ENCODE measurements around the gene TMEM72. TPM values are rescaled to one million over a fixed set of nuclear protein-coding genes. Genes with fewer than 3 reads are reported as not detected.

The TMEM72 gene
- total RNA-seq, 1 experiment from 2014 or later = not detected

GRCh38 chr10:44956717-44957706 lies 45.9 kb downstream of the TMEM72 start:
- no peaks in the 10 kb centered on the region for H3K9me3 ChIP-seq (ENCODE audit: control insufficient read depth, low read depth, low read length)
- Mint-ChIP-seq H3K36me3 (ENCODE audit: insufficient read depth in 1 of 3, low read depth in 3 of 3) (peaks cover 5 to 18% (median 9%) of the 10 kb centered on the region in 3 experiments; a peak in 6 of 7 replicates), H3K27ac (no peak overlapping the region; a peak in 1 of 7 replicates), H3K4me3 (no peak overlapping the region), H3K27me3 (ENCODE audit: low read depth) (peaks cover 13% of the 10 kb centered on the region), H3K4me1 (peaks cover 45 to 46% of the 10 kb centered on the region in 2 experiments), H3K9me3 (no peaks in the 10 kb centered on the region)
- H3K9ac ChIP-seq (ENCODE audit: extremely low read depth, insufficient read length, low read length) = no peak overlapping the region
- H2BK5ac ChIP-seq (ENCODE audit: insufficient read length, low read length) = no peak overlapping the region
- H3K27ac ChIP-seq (ENCODE audit: insufficient read length, low read depth, low read length) = no peak overlapping the region
- H2BK120ac ChIP-seq (ENCODE audit: low read depth, low read length, poor library complexity, severe bottlenecking) = no peak overlapping the region
- H2AFZ ChIP-seq (ENCODE audit: low read length) = no peak overlapping the region
- no peak overlapping the region for H4K8ac ChIP-seq (replicated peaks; ENCODE audit: insufficient read length, low read depth, low read length)
- DNase-seq = no peak
- no peak overlapping the region for H2BK15ac ChIP-seq (ENCODE audit: low read depth, low read length)
- no peak overlapping the region for H2BK20ac ChIP-seq (ENCODE audit: low read depth, low read length, poor library complexity, severe bottlenecking)
- H3K56ac ChIP-seq (ENCODE audit: insufficient read length, low read depth, low read length) = no peak overlapping the region
- no peak overlapping the region for H4K5ac ChIP-seq (ENCODE audit: insufficient read length, low read depth, low read length)
- H2AK5ac ChIP-seq (ENCODE audit: insufficient read length, low read length) = no peak overlapping the region
- H4K20me1 ChIP-seq (ENCODE audit: control insufficient read depth, insufficient read depth, insufficient read length) = no peaks in the 10 kb centered on the region
- no peak overlapping the region for H3K14ac ChIP-seq (ENCODE audit: insufficient read depth, low read length)
- no peak overlapping the region for H4K91ac ChIP-seq (ENCODE audit: insufficient read length, low read depth, low read length)
- H3K79me1 ChIP-seq (ENCODE audit: insufficient read depth, low read depth, low read length, poor library complexity, severe bottlenecking) = no peaks in the 10 kb centered on the region
- no CpG with 5 or more reads among the region's 4 CpGs for WGBS (ENCODE audit: extremely low coverage, insufficient read length, low lambda C conversion rate)
- H3K23ac ChIP-seq (ENCODE audit: insufficient read length, low read depth, low read length) = no peak overlapping the region
- H3K18ac ChIP-seq (ENCODE audit: insufficient read length, low read depth, low read length) = no peak overlapping the region
- no peak overlapping the region for H2BK12ac ChIP-seq (ENCODE audit: insufficient read length, low read depth, low read length)
- H3K23me2 ChIP-seq (ENCODE audit: insufficient read length, low read depth, low read length, poor library complexity, severe bottlenecking) = peaks cover 11% of the 10 kb centered on the region
- H3K79me2 ChIP-seq (ENCODE audit: insufficient read depth, low read length) = no peaks in the 10 kb centered on the region
- TF ChIP-seq CTCF (conservative IDR thresholded peaks at IDR 0.05) = no peak
- H3K4me1 ChIP-seq (ENCODE audit: insufficient read depth, low read length) = peaks cover 15% of the 10 kb centered on the region
- no peak overlapping the region for H3T11ph ChIP-seq (ENCODE audit: low read length)
- no peak overlapping the region for H3K4me2 ChIP-seq (ENCODE audit: insufficient read depth, insufficient read length, low read length)
- H3K27me3 ChIP-seq (ENCODE audit: insufficient read depth, low read length) = no peaks in the 10 kb centered on the region
- no peak overlapping the region for H3K4ac ChIP-seq (ENCODE audit: low read depth, low read length)

Measured in H9 (cell line).